ENCODE measurements around the gene SMIM23. TPM values are rescaled to one million over a fixed set of nuclear protein-coding genes. Genes with fewer than 3 reads are reported as not detected.

SMIM23 gene
- total RNA-seq, 1 experiment from 2014 or later, result not detected

GRCh38 chr5:171782332-171782966 is 3.2 kb upstream of the SMIM23 start (continued):
- TF ChIP-seq GRHL2 (CRISPR knock-in tag; IDR thresholded peaks at IDR 0.05; ENCODE audit: insufficient replicate concordance, severe bottlenecking), result no peak
- TF ChIP-seq OVOL2 (CRISPR knock-in tag; IDR thresholded peaks at IDR 0.05; ENCODE audit: borderline replicate concordance), result no peak
- TF ChIP-seq, protein P1, sequence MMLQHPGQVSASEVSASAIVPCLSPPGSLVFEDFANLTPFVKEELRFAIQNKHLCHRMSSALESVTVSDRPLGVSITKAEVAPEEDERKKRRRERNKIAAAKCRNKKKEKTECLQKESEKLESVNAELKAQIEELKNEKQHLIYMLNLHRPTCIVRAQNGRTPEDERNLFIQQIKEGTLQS (CRISPR knock-in tag; conservative IDR thresholded peaks at IDR 0.05), result no peak
- no peak for TF ChIP-seq IRF2 (CRISPR knock-in tag; IDR thresholded peaks at IDR 0.05; ENCODE audit: borderline replicate concordance, low read depth)
- TF ChIP-seq FOXK1 (CRISPR knock-in tag; IDR thresholded peaks at IDR 0.05), result no peak
- no peak for TF ChIP-seq TEAD1 (CRISPR knock-in tag; IDR thresholded peaks at IDR 0.05)
- TF ChIP-seq CREB1 (CRISPR knock-in tag; IDR thresholded peaks at IDR 0.05), result no peak
- TF ChIP-seq, protein P2, sequence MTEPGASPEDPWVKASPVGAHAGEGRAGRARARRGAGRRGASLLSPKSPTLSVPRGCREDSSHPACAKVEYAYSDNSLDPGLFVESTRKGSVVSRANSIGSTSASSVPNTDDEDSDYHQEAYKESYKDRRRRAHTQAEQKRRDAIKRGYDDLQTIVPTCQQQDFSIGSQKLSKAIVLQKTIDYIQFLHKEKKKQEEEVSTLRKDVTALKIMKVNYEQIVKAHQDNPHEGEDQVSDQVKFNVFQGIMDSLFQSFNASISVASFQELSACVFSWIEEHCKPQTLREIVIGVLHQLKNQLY (CRISPR knock-in tag; IDR thresholded peaks at IDR 0.05), result no peak
- TF ChIP-seq, protein P3, sequence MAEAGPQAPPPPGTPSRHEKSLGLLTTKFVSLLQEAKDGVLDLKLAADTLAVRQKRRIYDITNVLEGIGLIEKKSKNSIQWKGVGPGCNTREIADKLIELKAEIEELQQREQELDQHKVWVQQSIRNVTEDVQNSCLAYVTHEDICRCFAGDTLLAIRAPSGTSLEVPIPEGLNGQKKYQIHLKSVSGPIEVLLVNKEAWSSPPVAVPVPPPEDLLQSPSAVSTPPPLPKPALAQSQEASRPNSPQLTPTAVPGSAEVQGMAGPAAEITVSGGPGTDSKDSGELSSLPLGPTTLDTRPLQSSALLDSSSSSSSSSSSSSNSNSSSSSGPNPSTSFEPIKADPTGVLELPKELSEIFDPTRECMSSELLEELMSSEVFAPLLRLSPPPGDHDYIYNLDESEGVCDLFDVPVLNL (CRISPR knock-in tag; IDR thresholded peaks at IDR 0.05; ENCODE audit: borderline replicate concordance, low read depth), result no peak
- no peak for TF ChIP-seq RELA (CRISPR knock-in tag; IDR thresholded peaks at IDR 0.05; ENCODE audit: borderline replicate concordance)

DNA sequence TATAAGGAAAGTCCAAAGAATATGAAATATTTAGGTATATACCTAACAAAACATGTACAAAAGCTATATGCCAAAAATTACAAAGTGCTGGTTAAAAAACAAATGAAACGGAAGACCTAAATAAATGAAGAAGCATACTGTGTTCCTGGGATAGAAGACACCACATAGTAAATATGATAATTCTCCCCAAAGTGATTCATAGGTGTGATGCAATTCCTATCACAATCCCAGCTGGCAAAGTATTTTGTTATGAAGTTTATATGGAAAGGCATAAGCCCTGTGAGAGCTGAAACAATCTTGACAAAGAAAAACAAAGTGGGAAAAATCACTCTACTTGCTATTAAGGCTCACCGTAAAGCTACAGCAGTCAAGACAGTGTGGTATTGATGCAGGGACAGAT is 2.6 kb upstream of the SMIM23 start:
- ATAC-seq (no peak), DNase-seq (ENCODE audit: low spot score) (no peak)
- no peaks in the 10 kb centered on the region for H3K4me1 Mint-ChIP-seq
- H3K36me3 Mint-ChIP-seq, result no peaks in the 10 kb centered on the region
- POLR2A ChIA-PET, result no interaction called here
- peaks cover 18% of the 10 kb centered on the region for H3K9me3 Mint-ChIP-seq
- no peak overlapping the region for H3K27ac Mint-ChIP-seq
- TF ChIP-seq IRF1 (CRISPR knock-in tag; IDR thresholded peaks at IDR 0.05) (no peak), ZNF416 (CRISPR knock-in tag; IDR thresholded peaks at IDR 0.05) (no peak), CDX4 (CRISPR knock-in tag; IDR thresholded peaks at IDR 0.05; ENCODE audit: borderline replicate concordance) (no peak), AR (CRISPR knock-in tag; IDR thresholded peaks at IDR 0.05) (no peak), ZNF263 (CRISPR knock-in tag; IDR thresholded peaks at IDR 0.05; ENCODE audit: low read depth) (no peak), JAZF1 (CRISPR knock-in tag; IDR thresholded peaks at IDR 0.05) (no peak), EMX1 (CRISPR knock-in tag; IDR thresholded peaks at IDR 0.05) (no peak)
- TF ChIP-seq, protein P4, sequence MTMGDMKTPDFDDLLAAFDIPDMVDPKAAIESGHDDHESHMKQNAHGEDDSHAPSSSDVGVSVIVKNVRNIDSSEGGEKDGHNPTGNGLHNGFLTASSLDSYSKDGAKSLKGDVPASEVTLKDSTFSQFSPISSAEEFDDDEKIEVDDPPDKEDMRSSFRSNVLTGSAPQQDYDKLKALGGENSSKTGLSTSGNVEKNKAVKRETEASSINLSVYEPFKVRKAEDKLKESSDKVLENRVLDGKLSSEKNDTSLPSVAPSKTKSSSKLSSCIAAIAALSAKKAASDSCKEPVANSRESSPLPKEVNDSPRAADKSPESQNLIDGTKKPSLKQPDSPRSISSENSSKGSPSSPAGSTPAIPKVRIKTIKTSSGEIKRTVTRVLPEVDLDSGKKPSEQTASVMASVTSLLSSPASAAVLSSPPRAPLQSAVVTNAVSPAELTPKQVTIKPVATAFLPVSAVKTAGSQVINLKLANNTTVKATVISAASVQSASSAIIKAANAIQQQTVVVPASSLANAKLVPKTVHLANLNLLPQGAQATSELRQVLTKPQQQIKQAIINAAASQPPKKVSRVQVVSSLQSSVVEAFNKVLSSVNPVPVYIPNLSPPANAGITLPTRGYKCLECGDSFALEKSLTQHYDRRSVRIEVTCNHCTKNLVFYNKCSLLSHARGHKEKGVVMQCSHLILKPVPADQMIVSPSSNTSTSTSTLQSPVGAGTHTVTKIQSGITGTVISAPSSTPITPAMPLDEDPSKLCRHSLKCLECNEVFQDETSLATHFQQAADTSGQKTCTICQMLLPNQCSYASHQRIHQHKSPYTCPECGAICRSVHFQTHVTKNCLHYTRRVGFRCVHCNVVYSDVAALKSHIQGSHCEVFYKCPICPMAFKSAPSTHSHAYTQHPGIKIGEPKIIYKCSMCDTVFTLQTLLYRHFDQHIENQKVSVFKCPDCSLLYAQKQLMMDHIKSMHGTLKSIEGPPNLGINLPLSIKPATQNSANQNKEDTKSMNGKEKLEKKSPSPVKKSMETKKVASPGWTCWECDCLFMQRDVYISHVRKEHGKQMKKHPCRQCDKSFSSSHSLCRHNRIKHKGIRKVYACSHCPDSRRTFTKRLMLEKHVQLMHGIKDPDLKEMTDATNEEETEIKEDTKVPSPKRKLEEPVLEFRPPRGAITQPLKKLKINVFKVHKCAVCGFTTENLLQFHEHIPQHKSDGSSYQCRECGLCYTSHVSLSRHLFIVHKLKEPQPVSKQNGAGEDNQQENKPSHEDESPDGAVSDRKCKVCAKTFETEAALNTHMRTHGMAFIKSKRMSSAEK (CRISPR knock-in tag; IDR thresholded peaks at IDR 0.05; ENCODE audit: borderline replicate concordance), result no peak
- TF ChIP-seq, protein P5, sequence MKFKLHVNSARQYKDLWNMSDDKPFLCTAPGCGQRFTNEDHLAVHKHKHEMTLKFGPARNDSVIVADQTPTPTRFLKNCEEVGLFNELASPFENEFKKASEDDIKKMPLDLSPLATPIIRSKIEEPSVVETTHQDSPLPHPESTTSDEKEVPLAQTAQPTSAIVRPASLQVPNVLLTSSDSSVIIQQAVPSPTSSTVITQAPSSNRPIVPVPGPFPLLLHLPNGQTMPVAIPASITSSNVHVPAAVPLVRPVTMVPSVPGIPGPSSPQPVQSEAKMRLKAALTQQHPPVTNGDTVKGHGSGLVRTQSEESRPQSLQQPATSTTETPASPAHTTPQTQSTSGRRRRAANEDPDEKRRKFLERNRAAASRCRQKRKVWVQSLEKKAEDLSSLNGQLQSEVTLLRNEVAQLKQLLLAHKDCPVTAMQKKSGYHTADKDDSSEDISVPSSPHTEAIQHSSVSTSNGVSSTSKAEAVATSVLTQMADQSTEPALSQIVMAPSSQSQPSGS (CRISPR knock-in tag; IDR thresholded peaks at IDR 0.05; ENCODE audit: borderline replicate concordance, low read depth), result no peak
- TF ChIP-seq, protein P2 (CRISPR knock-in tag; IDR thresholded peaks at IDR 0.05), result no peak
- no peak overlapping the region for H3K4me3 Mint-ChIP-seq
- H3K27me3 Mint-ChIP-seq (ENCODE audit: low read depth), result no peaks in the 10 kb centered on the region
- CTCF ChIA-PET, result interaction anchor here (0.6 kb wide), 1 partner anchor 304 kb away, joined by 3 read pairs; no protein-coding TSS in a partner anchor
